Testis (tissue), 3 donors: ENCODE measurements around the gene SFMBT1. TPM values are rescaled to one million over a fixed set of nuclear protein-coding genes. Genes with fewer than 3 reads are reported as not detected.

Experiments used
- DNase-seq: peaks from one replicate; pipeline ENCODE4 v3.0.0-alpha.2; 2019
- H3K27ac ChIP-seq, 2 donors: fragments of 200-600 bp; sonication (generic); one replicate each; pipeline ENCODE4 v1.5.1; 2019
- H3K27me3 ChIP-seq: fragments of 200-600 bp; sonication (generic); one replicate; pipeline ENCODE4 v1.5.1; 2019
- H3K36me3 ChIP-seq: fragments of 200-600 bp; sonication (generic); one replicate; pipeline ENCODE4 v1.5.1; 2017; ENCODE audit warnings: low read depth; ENCODE audit errors: missing control alignments
- H3K4me1 ChIP-seq: fragments of 200-600 bp; sonication (generic); one replicate; pipeline ENCODE4 v1.5.1; 2019
- H3K4me3 ChIP-seq, 2 donors: fragments of 200-600 bp; sonication (generic); one replicate each; pipeline ENCODE4 v1.5.1; 2017 to 2019
- H3K9me3 ChIP-seq: fragments of 200-600 bp; sonication (generic); one replicate; pipeline ENCODE4 v1.5.1; 2017
- CTCF ChIP-seq, 3 experiments: fragments of 450-650 bp in 2 of 3; fragments of 200-600 bp in 1 of 3; sonication (generic) in 1 of 3; IDR thresholded peaks; one replicate each; pipeline ENCODE4 v1.5.1; 2016 to 2019; ENCODE audit warnings: antibody characterized with exemption in 3 of 3, mild to moderate bottlenecking in 2 of 3, moderate library complexity in 1 of 3
- POLR2A ChIP-seq: fragments of 450-650 bp; IDR thresholded peaks from one replicate; pipeline ENCODE4 v1.6.1; 2017; ENCODE audit warnings: antibody characterized with exemption, mild to moderate bottlenecking, moderate library complexity
- WGBS, 2 donors: methylation state at CpG; one replicate each; pipeline ENCODE4 v1.1.5; 2018; 5-methylcytosine and 5-hydroxymethylcytosine counted together
- intact Hi-C: fragments of 100-400 bp; cut with DNase I; formaldehyde crosslinking; loops from one replicate; pipeline ENCODE4 v1.15.1; 2023; ENCODE audit warnings: low total_unique reads
- polyA plus RNA-seq: library from polyadenylated mRNA; stranded (reverse); fragments of 350-450 nt; fragmentation: Illumina TruSeq; extraction: RNeasy Lipid Tissue Mini Kit (QIAGEN cat#74804); gene quantifications from one replicate; pipeline ENCODE4 v1.2.3, GENCODE V29; 2014; ENCODE audit warnings: low read depth, low replicate concordance; ENCODE audit not compliant: insufficient read depth
- total RNA-seq, 2 donors: library from RNA; depleted of rRNA; stranded (reverse); fragments of >200 nt; gene quantifications; one replicate each; pipeline ENCODE4 v1.2.3, GENCODE V29; 2016

Gene SFMBT1
- total and polyA plus RNA-seq, 3 donors from 2014 or later, result 82.4 to 158 (median 143) TPM

GRCh38 chr3:52979190-52979983, 66.5 kb downstream of the SFMBT1 start:
- 92 to 95% methylated on average over 5 of the region's 5 CpGs for WGBS, 2 donors
- intact Hi-C loops, result no loop called here

DNA sequence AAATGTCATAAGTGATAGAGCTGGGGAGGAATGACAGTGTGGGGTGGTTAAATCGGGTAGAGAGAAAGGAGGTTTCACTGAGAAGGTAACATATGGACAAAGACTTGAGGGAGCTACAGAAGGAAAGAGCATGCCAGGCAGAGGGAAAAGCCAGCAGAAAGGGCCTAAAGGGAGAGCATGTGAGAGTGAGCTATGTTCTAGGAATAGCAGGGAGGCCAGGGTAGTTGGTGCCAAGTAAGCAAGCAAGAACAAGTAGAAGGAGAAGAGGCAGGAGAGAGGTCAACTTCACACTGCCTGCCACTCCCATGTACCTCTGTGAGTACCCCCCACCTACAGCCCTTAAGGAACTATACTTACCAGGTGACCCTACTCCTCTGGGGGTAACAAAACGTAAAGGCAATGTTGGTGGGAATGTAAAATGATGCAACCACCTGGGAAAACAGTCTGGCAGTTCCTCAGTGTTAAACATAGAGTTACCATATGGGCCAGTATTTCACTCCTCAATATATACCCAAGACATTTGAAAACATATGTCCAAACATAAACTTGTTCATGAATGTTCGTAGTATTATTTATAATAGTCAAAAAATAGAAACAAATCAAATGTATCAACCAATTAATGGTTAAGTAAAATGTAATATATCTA, 67.6 kb downstream of the SFMBT1 start:
- Histone ChIP-seq H3K4me1 (no peaks in the 10 kb centered on the region), H3K4me3 (no peak overlapping the region), H3K9me3 (no peaks in the 10 kb centered on the region), H3K27me3 (no peaks in the 10 kb centered on the region), H3K27ac (no peak overlapping the region), H3K36me3 (no peaks in the 10 kb centered on the region)
- intact Hi-C loops, result no loop called here
- TF ChIP-seq POLR2A, result no peak
- TF ChIP-seq CTCF (IDR thresholded peaks at IDR 0.05), result no peak
- no peak for DNase-seq
- WGBS, 2 donors, result 90 to 96% methylated on average over 3 of the region's 3 CpGs

More at GRCh38 chr3:52979190-52979983, 66.5 kb downstream of the SFMBT1 start:
- Histone ChIP-seq H3K4me3 (no peak overlapping the region), H3K4me1 (no peaks in the 10 kb centered on the region), H3K36me3 (no peaks in the 10 kb centered on the region), H3K27me3 (no peaks in the 10 kb centered on the region), H3K27ac (no peak overlapping the region), H3K9me3 (no peaks in the 10 kb centered on the region)
- TF ChIP-seq CTCF (IDR thresholded peaks at IDR 0.05) (no peak), POLR2A (no peak)
- no peak for DNase-seq

GRCh38 chr3:52973806-52974205, 72.1 kb downstream of the SFMBT1 start:
- Histone ChIP-seq H3K27me3 (no peaks in the 10 kb centered on the region), H3K9me3 (no peaks in the 10 kb centered on the region), H3K4me3 (no peak overlapping the region), H3K27ac (no peak overlapping the region), H3K36me3 (no peaks in the 10 kb centered on the region), H3K4me1 (no peaks in the 10 kb centered on the region)
- intact Hi-C loops, result no loop called here
- 90 to 92% methylated on average over 4 of the region's 4 CpGs for WGBS, 2 donors
- TF ChIP-seq CTCF (IDR thresholded peaks at IDR 0.05) (no peak), POLR2A (no peak)
- no peak for DNase-seq

DNA sequence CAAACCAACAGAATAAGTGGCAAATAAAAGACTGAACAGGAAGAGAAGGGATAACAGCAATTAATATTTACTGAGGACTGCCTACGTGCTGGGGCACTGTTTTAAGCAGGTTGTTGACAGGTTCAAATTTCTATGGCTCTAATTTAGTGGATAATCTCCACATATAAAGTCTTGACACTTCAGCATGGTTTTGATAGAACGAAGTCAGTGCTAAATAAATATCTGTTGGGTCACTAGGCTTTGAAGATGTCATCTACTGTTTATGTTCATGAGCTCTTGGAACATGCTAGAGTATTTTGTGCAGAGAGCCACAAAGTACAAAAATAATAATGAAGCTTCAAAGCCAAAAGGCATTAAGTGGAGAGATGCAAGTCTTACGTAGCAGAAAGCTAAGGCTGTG, 74.0 kb downstream of the SFMBT1 start:
- TF ChIP-seq POLR2A (no peak), CTCF (IDR thresholded peaks at IDR 0.05) (no peak)
- no peaks in the 10 kb centered on the region for H3K27me3 ChIP-seq
- no peak overlapping the region for H3K4me3 ChIP-seq
- 80 to 82% methylated on average over 3 of the region's 3 CpGs for WGBS, 2 donors
- intact Hi-C loops, result no loop called here
- H3K9me3 ChIP-seq, result no peaks in the 10 kb centered on the region
- no peaks in the 10 kb centered on the region for H3K4me1 ChIP-seq
- DNase-seq, result no peak
- no peaks in the 10 kb centered on the region for H3K36me3 ChIP-seq
- H3K27ac ChIP-seq, result no peak overlapping the region
